HEK293 (cell line): Measurements from ENCODE around the gene PLCB3.

Experiments used
- KLF10 ChIP-seq: fragments of 450-650 bp; IDR thresholded peaks from 2 replicates; pipeline ENCODE4 v1.5.1; 2018; ENCODE audit warnings: missing biosample characterization, mild to moderate bottlenecking, missing genetic modification characterization
- KLF16 ChIP-seq: fragments of 450-650 bp; formaldehyde crosslinking; IDR thresholded peaks from 2 replicates; pipeline ENCODE4 v1.5.1; 2017; ENCODE audit warnings: missing biosample characterization, missing genetic modification characterization
- REPIN1 ChIP-seq: fragments of 450-650 bp; formaldehyde crosslinking; IDR thresholded peaks from 2 replicates; pipeline ENCODE4 v1.5.1; 2017; ENCODE audit warnings: missing biosample characterization, missing genetic modification characterization, low read depth
- ZFP3 ChIP-seq: fragments of 450-650 bp; formaldehyde crosslinking; IDR thresholded peaks from 2 replicates; pipeline ENCODE4 v1.5.1; 2016; ENCODE audit warnings: low read depth, missing biosample characterization, missing genetic modification characterization
- ZNF155 ChIP-seq: fragments of 450-650 bp; formaldehyde crosslinking; IDR thresholded peaks from 2 replicates; pipeline ENCODE4 v1.5.1; 2016; ENCODE audit warnings: missing biosample characterization, missing genetic modification characterization
- ZNF274 ChIP-seq, 2 experiments: fragments of 200-500 bp in 1 of 2; fragments of 450-650 bp in 1 of 2; sonication (Bioruptor generic) in 1 of 2; formaldehyde crosslinking in 1 of 2; IDR thresholded peaks; 2 replicates each; pipeline versions ENCODE4 v1.5.1 to v1.6.1; 2014 to 2016; ENCODE audit warnings: borderline replicate concordance in 1 of 2, inconsistent platforms in 1 of 2, low read length in 1 of 2, missing biosample characterization in 1 of 2, missing genetic modification characterization in 1 of 2
- ZNF416 ChIP-seq: fragments of 450-650 bp; formaldehyde crosslinking; IDR thresholded peaks from 2 replicates; pipeline ENCODE4 v1.5.1; 2016; ENCODE audit warnings: missing biosample characterization, missing genetic modification characterization
- ZNF423 ChIP-seq: fragments of 450-650 bp; formaldehyde crosslinking; IDR thresholded peaks from 2 replicates; pipeline ENCODE4 v1.5.1; 2016; ENCODE audit warnings: missing biosample characterization, missing genetic modification characterization
- ZNF560 ChIP-seq: fragments of 450-650 bp; formaldehyde crosslinking; IDR thresholded peaks from 2 replicates; pipeline ENCODE4 v1.5.1; 2017; ENCODE audit warnings: missing biosample characterization, missing genetic modification characterization, borderline replicate concordance
- ZNF561 ChIP-seq: fragments of 450-650 bp; IDR thresholded peaks from 2 replicates; pipeline ENCODE4 v1.5.1; 2018; ENCODE audit warnings: missing biosample characterization, missing genetic modification characterization, borderline replicate concordance
- ZNF600 ChIP-seq: fragments of 450-650 bp; formaldehyde crosslinking; IDR thresholded peaks from 2 replicates; pipeline ENCODE4 v1.5.1; 2016; ENCODE audit warnings: missing biosample characterization, missing genetic modification characterization
- ZNF621 ChIP-seq: fragments of 450-650 bp; formaldehyde crosslinking; IDR thresholded peaks from 2 replicates; pipeline ENCODE4 v1.5.1; 2017; ENCODE audit warnings: missing biosample characterization, missing genetic modification characterization
- ZNF629 ChIP-seq: fragments of 450-650 bp; formaldehyde crosslinking; IDR thresholded peaks from 2 replicates; pipeline ENCODE4 v1.5.1; 2017; ENCODE audit warnings: missing biosample characterization, missing genetic modification characterization
- ZNF664 ChIP-seq: fragments of 450-650 bp; formaldehyde crosslinking; IDR thresholded peaks from 2 replicates; pipeline ENCODE4 v1.5.1; 2016; ENCODE audit warnings: missing biosample characterization, missing genetic modification characterization
- ZNF707 ChIP-seq: fragments of 450-650 bp; formaldehyde crosslinking; IDR thresholded peaks from 2 replicates; pipeline ENCODE4 v1.5.1; 2016; ENCODE audit warnings: missing biosample characterization, missing genetic modification characterization
- ZNF747 ChIP-seq: fragments of 450-650 bp; formaldehyde crosslinking; IDR thresholded peaks from 2 replicates; pipeline ENCODE4 v1.5.1; 2016; ENCODE audit warnings: missing biosample characterization, missing genetic modification characterization
- ZNF792 ChIP-seq: fragments of 450-650 bp; formaldehyde crosslinking; IDR thresholded peaks from 2 replicates; pipeline ENCODE4 v1.5.1; 2016; ENCODE audit warnings: missing biosample characterization, missing genetic modification characterization
- ZNF837 ChIP-seq: fragments of 450-650 bp; formaldehyde crosslinking; IDR thresholded peaks from 2 replicates; pipeline ENCODE4 v1.5.1; 2016; ENCODE audit warnings: missing biosample characterization, missing genetic modification characterization
- ZXDB ChIP-seq: fragments of 450-650 bp; formaldehyde crosslinking; IDR thresholded peaks from 2 replicates; pipeline ENCODE4 v1.5.1; 2016; ENCODE audit warnings: missing biosample characterization, missing genetic modification characterization
- TF ChIP-seq, protein P1 (sequence below): fragments of 450-650 bp; formaldehyde crosslinking; IDR thresholded peaks from 2 replicates; pipeline ENCODE4 v1.5.1; 2016; ENCODE audit warnings: missing biosample characterization, missing genetic modification characterization
- TF ChIP-seq, protein P2 (sequence below): fragments of 450-650 bp; formaldehyde crosslinking; IDR thresholded peaks from 2 replicates; pipeline ENCODE4 v1.5.1; 2016; ENCODE audit warnings: missing biosample characterization, missing genetic modification characterization
- TF ChIP-seq, protein P3 (sequence below): fragments of 450-650 bp; formaldehyde crosslinking; IDR thresholded peaks from 2 replicates; pipeline ENCODE4 v1.5.1; 2016; ENCODE audit warnings: missing biosample characterization, missing genetic modification characterization
- TF ChIP-seq, protein P4 (sequence below): sonication (generic); formaldehyde crosslinking; IDR thresholded peaks from 2 replicates; pipeline ENCODE4 v1.8.1; 2022; ENCODE audit warnings: mild to moderate bottlenecking, moderate library complexity, missing genetic modification reagents
- TF ChIP-seq, protein P5 (sequence below): fragments of 450-650 bp; formaldehyde crosslinking; IDR thresholded peaks from 2 replicates; pipeline ENCODE4 v1.5.1; 2017; ENCODE audit warnings: missing biosample characterization, missing genetic modification characterization
- TF ChIP-seq, protein P6 (sequence below): fragments of 450-650 bp; formaldehyde crosslinking; IDR thresholded peaks from 2 replicates; pipeline ENCODE4 v1.5.1; 2016; ENCODE audit warnings: missing biosample characterization, missing genetic modification characterization
- TF ChIP-seq, protein P7 (sequence below): fragments of 450-650 bp; IDR thresholded peaks from 2 replicates; pipeline ENCODE4 v1.5.1; 2018; ENCODE audit warnings: missing biosample characterization, missing genetic modification characterization

The PLCB3 gene

DNA sequence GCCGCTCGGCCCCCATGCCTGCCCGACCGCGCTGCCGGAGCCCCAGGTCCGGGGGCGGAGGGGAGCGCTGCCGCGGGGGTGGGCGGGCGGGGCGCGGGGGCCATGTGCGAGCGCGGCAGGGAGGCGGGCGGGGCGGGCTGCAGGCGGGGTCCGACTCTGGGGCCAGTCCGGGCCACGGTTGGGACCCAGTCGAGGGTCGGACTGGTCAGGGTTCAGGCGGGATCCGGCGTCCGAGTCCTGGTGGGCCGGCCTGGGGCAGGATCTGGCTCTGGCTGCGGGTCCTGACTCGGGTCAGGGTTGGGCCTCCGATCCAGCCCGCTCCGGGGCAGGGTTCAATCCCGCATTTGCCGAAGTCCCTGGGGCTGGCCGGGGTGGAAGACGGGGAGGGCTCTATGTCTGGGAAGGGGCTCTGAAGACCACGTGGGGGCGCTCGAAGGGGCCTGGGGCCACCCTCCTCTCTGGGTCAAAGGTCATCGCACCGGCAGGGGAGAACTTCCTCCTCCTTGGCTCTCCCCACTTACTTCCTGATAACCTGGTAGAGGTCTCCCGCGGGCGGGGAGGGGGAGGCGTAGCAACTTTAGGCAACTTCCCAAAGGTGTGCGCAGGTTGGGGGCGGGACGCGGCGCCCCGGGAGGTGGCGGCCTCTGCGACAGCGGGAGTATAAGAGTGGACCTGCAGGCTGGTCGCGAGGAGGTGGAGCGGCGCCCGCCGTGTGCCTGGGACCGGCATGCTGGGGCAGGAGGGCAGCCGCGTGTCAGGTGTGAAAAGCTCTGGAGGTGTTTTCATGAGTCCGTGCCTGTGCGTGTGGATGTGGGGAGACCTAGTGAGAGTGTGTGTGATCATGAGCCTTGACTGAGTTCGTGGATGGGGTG lies 54.6 kb downstream of the PLCB3 start (continued):
- TF ChIP-seq, protein P1, sequence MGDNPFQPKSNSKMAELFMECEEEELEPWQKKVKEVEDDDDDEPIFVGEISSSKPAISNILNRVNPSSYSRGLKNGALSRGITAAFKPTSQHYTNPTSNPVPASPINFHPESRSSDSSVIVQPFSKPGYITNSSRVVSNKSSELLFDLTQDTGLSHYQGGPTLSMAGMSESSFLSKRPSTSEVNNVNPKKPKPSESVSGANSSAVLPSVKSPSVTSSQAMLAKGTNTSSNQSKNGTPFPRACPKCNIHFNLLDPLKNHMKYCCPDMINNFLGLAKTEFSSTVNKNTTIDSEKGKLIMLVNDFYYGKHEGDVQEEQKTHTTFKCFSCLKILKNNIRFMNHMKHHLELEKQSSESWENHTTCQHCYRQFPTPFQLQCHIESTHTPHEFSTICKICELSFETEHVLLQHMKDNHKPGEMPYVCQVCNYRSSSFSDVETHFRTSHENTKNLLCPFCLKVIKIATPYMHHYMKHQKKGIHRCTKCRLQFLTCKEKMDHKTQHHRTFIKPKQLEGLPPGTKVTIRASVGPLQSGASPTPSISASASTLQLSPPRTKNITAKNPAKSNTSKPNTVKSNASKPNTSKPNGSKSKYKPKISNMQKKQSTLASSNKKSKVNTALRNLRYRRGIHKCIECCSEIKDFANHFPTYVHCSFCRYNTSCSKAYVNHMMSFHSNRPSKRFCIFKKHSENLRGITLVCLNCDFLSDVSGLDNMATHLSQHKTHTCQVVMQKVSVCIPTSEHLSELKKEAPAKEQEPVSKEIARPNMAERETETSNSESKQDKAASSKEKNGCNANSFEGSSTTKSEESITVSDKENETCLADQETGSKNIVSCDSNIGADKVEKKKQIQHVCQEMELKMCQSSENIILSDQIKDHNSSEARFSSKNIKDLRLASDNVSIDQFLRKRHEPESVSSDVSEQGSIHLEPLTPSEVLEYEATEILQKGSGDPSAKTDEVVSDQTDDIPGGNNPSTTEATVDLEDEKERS (tag by site-specific recombination) = no peak
- TF ChIP-seq ZNF561 (tag by site-specific recombination) = no peak
- TF ChIP-seq, protein P2, sequence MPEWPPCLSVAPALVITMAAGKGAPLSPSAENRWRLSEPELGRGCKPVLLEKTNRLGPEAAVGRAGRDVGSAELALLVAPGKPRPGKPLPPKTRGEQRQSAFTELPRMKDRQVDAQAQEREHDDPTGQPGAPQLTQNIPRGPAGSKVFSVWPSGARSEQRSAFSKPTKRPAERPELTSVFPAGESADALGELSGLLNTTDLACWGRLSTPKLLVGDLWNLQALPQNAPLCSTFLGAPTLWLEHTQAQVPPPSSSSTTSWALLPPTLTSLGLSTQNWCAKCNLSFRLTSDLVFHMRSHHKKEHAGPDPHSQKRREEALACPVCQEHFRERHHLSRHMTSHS (tag by site-specific recombination) = no peak
- TF ChIP-seq, protein P3, sequence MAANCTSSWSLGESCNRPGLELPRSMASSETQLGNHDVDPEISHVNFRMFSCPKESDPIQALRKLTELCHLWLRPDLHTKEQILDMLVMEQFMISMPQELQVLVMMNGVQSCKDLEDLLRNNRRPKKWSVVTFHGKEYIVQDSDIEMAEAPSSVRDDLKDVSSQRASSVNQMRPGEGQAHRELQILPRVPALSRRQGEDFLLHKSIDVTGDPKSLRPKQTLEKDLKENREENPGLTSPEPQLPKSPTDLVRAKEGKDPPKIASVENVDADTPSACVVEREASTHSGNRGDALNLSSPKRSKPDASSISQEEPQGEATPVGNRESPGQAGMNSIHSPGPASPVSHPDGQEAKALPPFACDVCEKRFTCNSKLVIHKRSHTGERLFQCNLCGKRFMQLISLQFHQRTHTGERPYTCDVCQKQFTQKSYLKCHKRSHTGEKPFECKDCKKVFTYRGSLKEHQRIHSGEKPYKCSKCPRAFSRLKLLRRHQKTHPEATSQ = no peak
- TF ChIP-seq ZNF416 = no peak
- TF ChIP-seq ZNF600 = no peak
- TF ChIP-seq ZFP3 (tag by site-specific recombination) = no peak
- TF ChIP-seq ZNF155 = no peak
- TF ChIP-seq ZNF274 (IDR thresholded peaks at IDR 0.05; ENCODE audit: low read length) = no peak
- TF ChIP-seq ZNF274 (tag by site-specific recombination; IDR thresholded peaks at IDR 0.05; ENCODE audit: borderline replicate concordance) = no peak
- TF ChIP-seq ZNF629 = no peak
- no peak for TF ChIP-seq ZNF707 (tag by site-specific recombination)
- TF ChIP-seq, protein P4, sequence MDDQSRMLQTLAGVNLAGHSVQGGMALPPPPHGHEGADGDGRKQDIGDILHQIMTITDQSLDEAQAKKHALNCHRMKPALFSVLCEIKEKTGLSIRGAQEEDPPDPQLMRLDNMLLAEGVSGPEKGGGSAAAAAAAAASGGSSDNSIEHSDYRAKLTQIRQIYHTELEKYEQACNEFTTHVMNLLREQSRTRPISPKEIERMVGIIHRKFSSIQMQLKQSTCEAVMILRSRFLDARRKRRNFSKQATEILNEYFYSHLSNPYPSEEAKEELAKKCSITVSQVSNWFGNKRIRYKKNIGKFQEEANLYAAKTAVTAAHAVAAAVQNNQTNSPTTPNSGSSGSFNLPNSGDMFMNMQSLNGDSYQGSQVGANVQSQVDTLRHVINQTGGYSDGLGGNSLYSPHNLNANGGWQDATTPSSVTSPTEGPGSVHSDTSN (CRISPR knock-in tag) = no peak
- peak; percentile 10; the same call in 1 of the 2 replicates for TF ChIP-seq KLF10 (tag by site-specific recombination)
- TF ChIP-seq, protein P5, sequence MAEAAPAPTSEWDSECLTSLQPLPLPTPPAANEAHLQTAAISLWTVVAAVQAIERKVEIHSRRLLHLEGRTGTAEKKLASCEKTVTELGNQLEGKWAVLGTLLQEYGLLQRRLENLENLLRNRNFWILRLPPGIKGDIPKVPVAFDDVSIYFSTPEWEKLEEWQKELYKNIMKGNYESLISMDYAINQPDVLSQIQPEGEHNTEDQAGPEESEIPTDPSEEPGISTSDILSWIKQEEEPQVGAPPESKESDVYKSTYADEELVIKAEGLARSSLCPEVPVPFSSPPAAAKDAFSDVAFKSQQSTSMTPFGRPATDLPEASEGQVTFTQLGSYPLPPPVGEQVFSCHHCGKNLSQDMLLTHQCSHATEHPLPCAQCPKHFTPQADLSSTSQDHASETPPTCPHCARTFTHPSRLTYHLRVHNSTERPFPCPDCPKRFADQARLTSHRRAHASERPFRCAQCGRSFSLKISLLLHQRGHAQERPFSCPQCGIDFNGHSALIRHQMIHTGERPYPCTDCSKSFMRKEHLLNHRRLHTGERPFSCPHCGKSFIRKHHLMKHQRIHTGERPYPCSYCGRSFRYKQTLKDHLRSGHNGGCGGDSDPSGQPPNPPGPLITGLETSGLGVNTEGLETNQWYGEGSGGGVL = peak; percentile 76
- no peak for TF ChIP-seq ZNF792 (tag by site-specific recombination)
- TF ChIP-seq, protein P6, sequence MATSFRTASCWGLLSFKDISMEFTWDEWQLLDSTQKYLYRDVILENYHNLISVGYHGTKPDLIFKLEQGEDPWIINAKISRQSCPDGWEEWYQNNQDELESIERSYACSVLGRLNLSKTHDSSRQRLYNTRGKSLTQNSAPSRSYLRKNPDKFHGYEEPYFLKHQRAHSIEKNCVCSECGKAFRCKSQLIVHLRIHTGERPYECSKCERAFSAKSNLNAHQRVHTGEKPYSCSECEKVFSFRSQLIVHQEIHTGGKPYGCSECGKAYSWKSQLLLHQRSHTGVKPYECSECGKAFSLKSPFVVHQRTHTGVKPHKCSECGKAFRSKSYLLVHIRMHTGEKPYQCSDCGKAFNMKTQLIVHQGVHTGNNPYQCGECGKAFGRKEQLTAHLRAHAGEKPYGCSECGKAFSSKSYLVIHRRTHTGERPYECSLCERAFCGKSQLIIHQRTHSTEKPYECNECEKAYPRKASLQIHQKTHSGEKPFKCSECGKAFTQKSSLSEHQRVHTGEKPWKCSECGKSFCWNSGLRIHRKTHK = no peak
- TF ChIP-seq ZNF837 (tag by site-specific recombination) = no peak
- TF ChIP-seq, protein P7, sequence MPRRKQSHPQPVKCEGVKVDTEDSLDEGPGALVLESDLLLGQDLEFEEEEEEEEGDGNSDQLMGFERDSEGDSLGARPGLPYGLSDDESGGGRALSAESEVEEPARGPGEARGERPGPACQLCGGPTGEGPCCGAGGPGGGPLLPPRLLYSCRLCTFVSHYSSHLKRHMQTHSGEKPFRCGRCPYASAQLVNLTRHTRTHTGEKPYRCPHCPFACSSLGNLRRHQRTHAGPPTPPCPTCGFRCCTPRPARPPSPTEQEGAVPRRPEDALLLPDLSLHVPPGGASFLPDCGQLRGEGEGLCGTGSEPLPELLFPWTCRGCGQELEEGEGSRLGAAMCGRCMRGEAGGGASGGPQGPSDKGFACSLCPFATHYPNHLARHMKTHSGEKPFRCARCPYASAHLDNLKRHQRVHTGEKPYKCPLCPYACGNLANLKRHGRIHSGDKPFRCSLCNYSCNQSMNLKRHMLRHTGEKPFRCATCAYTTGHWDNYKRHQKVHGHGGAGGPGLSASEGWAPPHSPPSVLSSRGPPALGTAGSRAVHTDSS = no peak
- no peak for TF ChIP-seq ZNF621 (tag by site-specific recombination)
- TF ChIP-seq KLF16 (tag by site-specific recombination) = no peak
- TF ChIP-seq ZXDB (tag by site-specific recombination) = 0 out of 2 replicates have a peak, but pooled peaks have one; percentile 51
- TF ChIP-seq REPIN1 (tag by site-specific recombination) = no peak
- no peak for TF ChIP-seq ZNF747 (tag by site-specific recombination)
- no peak for TF ChIP-seq ZNF423 (tag by site-specific recombination)
- TF ChIP-seq ZNF560 = no peak
- TF ChIP-seq ZNF664 (tag by site-specific recombination) = no peak
